Liver (tissue), 9 donors: ENCODE measurements around the gene ZDHHC11B. TPM values are rescaled to one million over a fixed set of nuclear protein-coding genes. Genes with fewer than 3 reads are reported as not detected.
"Not testable (repeated sequence)": the region's sequence is repeated elsewhere in the genome, so short reads cannot be mapped to it uniquely, and the experiment has no call there.

Source experiments
- DNase-seq: peaks from one replicate; pipeline ENCODE4 v3.0.0-alpha.2; 2017; ENCODE audit warnings: low spot score
- H3K27ac ChIP-seq, 2 donors: one replicate each; pipeline ENCODE4 v1.7.0; 2013; ENCODE audit warnings: inconsistent platforms in 2 of 2, low read length in 2 of 2, control low read depth in 1 of 2, low read depth in 1 of 2, mild to moderate bottlenecking in 1 of 2
- H3K27me3 ChIP-seq, 4 donors: one replicate each; pipeline versions ENCODE4 v1.6.1 to v1.7.0; 2013; ENCODE audit warnings: low read length in 3 of 4, inconsistent platforms in 1 of 4, mild to moderate bottlenecking in 1 of 4, moderate library complexity in 1 of 4; ENCODE audit not compliant: control insufficient read depth in 4 of 4, insufficient read depth in 4 of 4
- H3K36me3 ChIP-seq, 4 donors: one replicate each; pipeline versions ENCODE4 v1.6.1 to v1.7.0; 2013; ENCODE audit warnings: low read length in 3 of 4, mild to moderate bottlenecking in 3 of 4, low read depth in 1 of 4, moderate library complexity in 1 of 4; ENCODE audit not compliant: control insufficient read depth in 4 of 4, insufficient read depth in 3 of 4
- H3K4me1 ChIP-seq, 4 donors: one replicate each; pipeline versions ENCODE4 v1.6.1 to v1.7.0; 2013; ENCODE audit warnings: low read length in 3 of 4, mild to moderate bottlenecking in 3 of 4, moderate library complexity in 1 of 4; ENCODE audit not compliant: control insufficient read depth in 4 of 4, insufficient read depth in 4 of 4
- H3K4me3 ChIP-seq, 3 donors: one replicate each; pipeline versions ENCODE4 v1.6.1 to v1.7.0; 2013; ENCODE audit warnings: low read length in 3 of 3, control low read depth in 1 of 3, low read depth in 1 of 3, mild to moderate bottlenecking in 1 of 3
- H3K9ac ChIP-seq, 2 donors: one replicate each; pipeline ENCODE4 v1.7.0; 2013; ENCODE audit warnings: low read length in 2 of 2, mild to moderate bottlenecking in 2 of 2, moderate library complexity in 2 of 2, control low read depth in 1 of 2, low read depth in 1 of 2
- H3K9me3 ChIP-seq, 4 donors: one replicate each; pipeline versions ENCODE4 v1.6.1 to v1.7.0; 2013; ENCODE audit warnings: low read length in 3 of 4; ENCODE audit not compliant: control insufficient read depth in 4 of 4
- CTCF ChIP-seq: fragments of 150-350 bp; IDR thresholded peaks from 2 replicates; pipeline ENCODE4 v1.5.1; 2017; ENCODE audit warnings: improper control_type of control experiment, low read depth, low read length; ENCODE audit not compliant: missing input control
- FOXA2 ChIP-seq: IDR thresholded peaks from 2 replicates; pipeline ENCODE4 v1.6.1; 2016; ENCODE audit warnings: antibody characterized with exemption
- GABPA ChIP-seq, 2 donors: IDR thresholded peaks in 1 of 2; conservative IDR thresholded peaks in 1 of 2; 2 replicates each; pipeline ENCODE4 v1.6.1; 2016; ENCODE audit warnings: antibody characterized with exemption in 2 of 2, mild to moderate bottlenecking in 1 of 2, moderate library complexity in 1 of 2
- HNF4A ChIP-seq, 2 donors: conservative IDR thresholded peaks; 2 replicates each; pipeline ENCODE4 v1.6.1; 2016; ENCODE audit warnings: antibody characterized with exemption in 2 of 2, mild to moderate bottlenecking in 2 of 2
- MAX ChIP-seq: IDR thresholded peaks from 2 replicates; pipeline ENCODE4 v1.6.1; 2016; ENCODE audit warnings: antibody characterized with exemption
- NR2F2 ChIP-seq: IDR thresholded peaks from 2 replicates; pipeline ENCODE4 v1.6.1; 2016; ENCODE audit warnings: antibody characterized with exemption
- RAD21 ChIP-seq, 2 donors: IDR thresholded peaks; 2 replicates each; pipeline ENCODE4 v1.6.1; 2016; ENCODE audit warnings: antibody characterized with exemption in 2 of 2, mild to moderate bottlenecking in 2 of 2
- SP1 ChIP-seq: IDR thresholded peaks from 2 replicates; pipeline ENCODE4 v1.6.1; 2018; ENCODE audit warnings: antibody characterized with exemption, mild to moderate bottlenecking
- TAF1 ChIP-seq: conservative IDR thresholded peaks from 2 replicates; pipeline ENCODE4 v1.6.1; 2016; ENCODE audit warnings: antibody characterized with exemption, mild to moderate bottlenecking
- ZBTB33 ChIP-seq: IDR thresholded peaks from 2 replicates; pipeline ENCODE4 v1.6.1; 2016; ENCODE audit warnings: antibody characterized with exemption
- WGBS: extraction: QIAGEN DNeasy Blood & Tissue Kit; methylation state at CpG from one replicate; pipeline ENCODE4 v1.1.7; 2013; 5-methylcytosine and 5-hydroxymethylcytosine counted together
- polyA plus RNA-seq, 2 donors: library from polyadenylated mRNA; stranded (reverse) in 1 of 2; unstranded in 1 of 2; fragments of 200-250 nt in 1 of 2; fragments of >200 nt in 1 of 2; fragmentation: Nextera tagmentation in 1 of 2; extraction: Ambion mirVana in 1 of 2; gene quantifications; one replicate each; pipeline versions ENCODE4 v1.2.1 to v1.2.3, GENCODE V29; 2013 to 2015
- total RNA-seq, 2 donors: library from RNA; depleted of rRNA; stranded (reverse); fragments of >200 nt; gene quantifications; one replicate each; pipeline ENCODE4 v1.2.3, GENCODE V29; 2014
- donor health status: healthy.
- donor health status: healthy.
- donor health status: healthy.
- donor health status: healthy.
- donor health status: healthy.

ZDHHC11B gene
- total and polyA plus RNA-seq, 4 donors = 0.37 to 2.1 (median 0.62) TPM

- H3K4me3 ChIP-seq, H3K27ac ChIP-seq, H3K27me3 ChIP-seq, DNase-seq, H3K9ac ChIP-seq, H3K36me3 ChIP-seq, H3K9me3 ChIP-seq, H3K4me1 ChIP-seq: not testable (repeated sequence)
- TF ChIP-seq RAD21 (IDR thresholded peaks at IDR 0.05) = peak in 1 of 2 donors; percentile 13
- 86% methylated on average over 4 of the region's 9 CpGs for WGBS
Measured at GRCh38 chr5:727087-727486, 57.4 kb downstream of the ZDHHC11B start.

- H3K27me3 ChIP-seq, H3K36me3 ChIP-seq, H3K9ac ChIP-seq, H3K9me3 ChIP-seq, H3K4me3 ChIP-seq, DNase-seq, H3K4me1 ChIP-seq, H3K27ac ChIP-seq: not testable (repeated sequence)
- 91% methylated on average over 3 of the region's 6 CpGs for WGBS
Measured at GRCh38 chr5:723865-724264, 60.7 kb downstream of the ZDHHC11B start.

- not testable (repeated sequence) for H3K9ac ChIP-seq, H3K36me3 ChIP-seq, H3K4me1 ChIP-seq, H3K4me3 ChIP-seq, DNase-seq, H3K9me3 ChIP-seq, H3K27ac ChIP-seq, H3K27me3 ChIP-seq
- 0% methylated on average over 1 of the region's 4 CpGs for WGBS
- TF ChIP-seq HNF4A (conservative IDR thresholded peaks at IDR 0.05) = peak in 1 of 2 donors; percentile 5
Measured at GRCh38 chr5:723309-723708, 61.2 kb downstream of the ZDHHC11B start.

GRCh38 chr5:719379-719778, 65.2 kb downstream of the ZDHHC11B start:
- H3K4me3 ChIP-seq, H3K27ac ChIP-seq, H3K36me3 ChIP-seq, DNase-seq, H3K9ac ChIP-seq, H3K9me3 ChIP-seq, H3K27me3 ChIP-seq: not testable (repeated sequence)
- peaks cover 0 to 13% (median 7%) of the 10 kb centered on the region in 4 donors for H3K4me1 ChIP-seq
- WGBS = 90% methylated on average over 1 of the region's 1 CpG

GRCh38 chr5:717143-717542, 67.4 kb downstream of the ZDHHC11B start:
- Histone ChIP-seq H3K36me3 (no peaks in the 10 kb centered on the region), H3K4me3 (no peak overlapping the region), H3K9me3 (no peaks in the 10 kb centered on the region), H3K9ac (peak overlapping the region in 1 of 2 donors; percentile 26), H3K27me3 (no peaks in the 10 kb centered on the region), H3K4me1 (peaks cover 0 to 13% (median 7%) of the 10 kb centered on the region in 4 donors), H3K27ac (peak overlapping the region; percentile 65 to 85)
- WGBS = 40% methylated on average over 7 of the region's 7 CpGs
- no peak for DNase-seq
- no peak for TF ChIP-seq NR2F2
- no peak for TF ChIP-seq FOXA2
- peak; percentile 4 for TF ChIP-seq ZBTB33
- TF ChIP-seq MAX = no peak
- no peak for TF ChIP-seq GABPA (IDR thresholded peaks at IDR 0.05 in 1 of 2, conservative IDR thresholded peaks at IDR 0.05 in 1 of 2)
- no peak for TF ChIP-seq TAF1
- no peak for TF ChIP-seq CTCF
- TF ChIP-seq SP1 = no peak
